ENCODE results near the gene RUNX2.

GRCh38 chr6:45371924-45372573 lies 43.9 kb downstream of the RUNX2 start:
- no peak for TF ChIP-seq POLR2A (IDR thresholded peaks at IDR 0.05)
- TF ChIP-seq CTCF (IDR thresholded peaks at IDR 0.05): no peak

Measured in testis (tissue), 2 donors.